GM12878 (cell line): Measurements from ENCODE around the gene SESN3.

ENCODE experiments used
- EP300 ChIP-seq, 2 experiments: fragments of 150-350 bp in 1 of 2; IDR thresholded peaks; 2 replicates each; pipeline ENCODE4 v1.6.1; 2011 to 2012; ENCODE audit warnings: low read depth in 2 of 2, low read length in 2 of 2, borderline replicate concordance in 1 of 2, improper control_type of control experiment in 1 of 2, inconsistent platforms in 1 of 2; ENCODE audit not compliant: control insufficient read depth in 1 of 2
- ESRRA ChIP-seq: IDR thresholded peaks from 2 replicates; pipeline ENCODE4 v1.6.1; 2012; ENCODE audit warnings: mild to moderate bottlenecking, low read length, improper control_type of control experiment
- EZH2 ChIP-seq: IDR thresholded peaks from 2 replicates; pipeline ENCODE4 v1.6.1; 2012; ENCODE audit warnings: low read depth, mild to moderate bottlenecking, control low read depth, inconsistent platforms, low read length, borderline replicate concordance; ENCODE audit not compliant: control insufficient read depth
- JUND ChIP-seq: IDR thresholded peaks from 2 replicates; pipeline ENCODE4 v1.6.1; 2012; ENCODE audit warnings: low read depth, mild to moderate bottlenecking, low read length, improper control_type of control experiment, moderate library complexity
- NFIC ChIP-seq: IDR thresholded peaks from 2 replicates; pipeline ENCODE4 v1.6.1; 2012; ENCODE audit warnings: low read depth, mild to moderate bottlenecking, inconsistent platforms, low read length, moderate library complexity
- POLR2A ChIP-seq: IDR thresholded peaks from 2 replicates; pipeline ENCODE4 v1.6.1; 2011; ENCODE audit warnings: low read depth, mild to moderate bottlenecking, low read length
- SP1 ChIP-seq: IDR thresholded peaks from one replicate; pipeline ENCODE4 v1.6.1; 2011; ENCODE audit warnings: low read depth, low read length
- YY1 ChIP-seq: IDR thresholded peaks from 2 replicates; pipeline ENCODE4 v1.6.1; 2011; ENCODE audit warnings: low read depth, mild to moderate bottlenecking, low read length
- ZNF384 ChIP-seq: IDR thresholded peaks from 2 replicates; pipeline ENCODE4 v1.6.1; 2012; ENCODE audit warnings: low read depth, mild to moderate bottlenecking, low read length, improper control_type of control experiment, borderline replicate concordance
- TF ChIP-seq, protein P1 (sequence below), 3 experiments: IDR thresholded peaks in 2 of 3; conservative IDR thresholded peaks in 1 of 3; 2 replicates each; pipeline ENCODE4 v1.5.1; 2011; ENCODE audit warnings: low read depth in 3 of 3, low read length in 3 of 3, mild to moderate bottlenecking in 3 of 3, control low read depth in 2 of 3, moderate library complexity in 2 of 3, inconsistent platforms in 1 of 3, mixed read lengths in 1 of 3; ENCODE audit not compliant: control insufficient read depth in 2 of 3, insufficient read depth in 1 of 3; ENCODE audit errors: extremely low read depth in 1 of 3
- TF ChIP-seq, protein P2 (sequence below): fragments of 450-650 bp; IDR thresholded peaks from 2 replicates; pipeline ENCODE4 v1.6.1; 2017; ENCODE audit warnings: mild to moderate bottlenecking, low read depth, inconsistent platforms; ENCODE audit not compliant: poor library complexity, severe bottlenecking
- TF ChIP-seq, protein P3 (sequence below): IDR thresholded peaks from 2 replicates; pipeline ENCODE4 v1.6.1; 2011; ENCODE audit warnings: low read depth, low read length, improper control_type of control experiment, borderline replicate concordance
- TF ChIP-seq, protein P4 (sequence below): IDR thresholded peaks from 2 replicates; pipeline ENCODE4 v1.6.1; 2011; ENCODE audit warnings: low read depth, mild to moderate bottlenecking, low read length, moderate library complexity, borderline replicate concordance; ENCODE audit errors: extremely low read depth

DNA sequence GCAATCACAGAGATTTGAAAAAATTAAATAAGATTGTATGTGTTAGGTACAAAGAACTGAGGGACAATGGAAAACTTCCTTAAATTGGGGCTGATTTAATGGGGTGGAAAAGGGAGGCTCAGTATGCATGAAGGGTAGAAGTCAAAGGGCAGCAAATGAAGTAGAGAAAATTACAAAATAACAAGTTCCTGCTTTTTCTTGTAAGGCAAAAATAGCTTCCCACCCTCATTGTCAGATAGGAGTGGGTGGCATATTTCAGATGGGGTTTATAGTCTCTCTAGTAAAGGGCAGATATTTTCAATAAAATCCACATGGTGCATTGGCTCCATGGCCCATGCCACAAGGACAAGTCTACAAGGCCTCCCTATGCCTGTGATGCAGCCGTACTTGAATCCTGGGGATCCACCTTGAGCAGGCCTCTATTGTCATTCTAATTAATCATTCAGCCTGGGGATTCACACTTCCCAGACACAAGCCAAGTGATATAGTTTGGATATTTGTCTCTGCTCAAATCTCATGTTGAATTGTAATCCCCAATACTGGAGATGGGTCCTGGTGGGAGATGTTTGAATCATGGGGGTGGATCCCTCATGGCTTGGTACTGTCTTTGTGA, 36.7 kb upstream of the SESN3 start:
- TF ChIP-seq, protein P1, sequence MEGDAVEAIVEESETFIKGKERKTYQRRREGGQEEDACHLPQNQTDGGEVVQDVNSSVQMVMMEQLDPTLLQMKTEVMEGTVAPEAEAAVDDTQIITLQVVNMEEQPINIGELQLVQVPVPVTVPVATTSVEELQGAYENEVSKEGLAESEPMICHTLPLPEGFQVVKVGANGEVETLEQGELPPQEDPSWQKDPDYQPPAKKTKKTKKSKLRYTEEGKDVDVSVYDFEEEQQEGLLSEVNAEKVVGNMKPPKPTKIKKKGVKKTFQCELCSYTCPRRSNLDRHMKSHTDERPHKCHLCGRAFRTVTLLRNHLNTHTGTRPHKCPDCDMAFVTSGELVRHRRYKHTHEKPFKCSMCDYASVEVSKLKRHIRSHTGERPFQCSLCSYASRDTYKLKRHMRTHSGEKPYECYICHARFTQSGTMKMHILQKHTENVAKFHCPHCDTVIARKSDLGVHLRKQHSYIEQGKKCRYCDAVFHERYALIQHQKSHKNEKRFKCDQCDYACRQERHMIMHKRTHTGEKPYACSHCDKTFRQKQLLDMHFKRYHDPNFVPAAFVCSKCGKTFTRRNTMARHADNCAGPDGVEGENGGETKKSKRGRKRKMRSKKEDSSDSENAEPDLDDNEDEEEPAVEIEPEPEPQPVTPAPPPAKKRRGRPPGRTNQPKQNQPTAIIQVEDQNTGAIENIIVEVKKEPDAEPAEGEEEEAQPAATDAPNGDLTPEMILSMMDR (IDR thresholded peaks at IDR 0.05 in 2 of 3, conservative IDR thresholded peaks at IDR 0.05 in 1 of 3; ENCODE audit: control insufficient read depth in 2 of 3, extremely low read depth in 1 of 3, insufficient read depth in 1 of 3, low read depth in 3 of 3, low read length in 3 of 3), result no peak
- TF ChIP-seq, protein P2, sequence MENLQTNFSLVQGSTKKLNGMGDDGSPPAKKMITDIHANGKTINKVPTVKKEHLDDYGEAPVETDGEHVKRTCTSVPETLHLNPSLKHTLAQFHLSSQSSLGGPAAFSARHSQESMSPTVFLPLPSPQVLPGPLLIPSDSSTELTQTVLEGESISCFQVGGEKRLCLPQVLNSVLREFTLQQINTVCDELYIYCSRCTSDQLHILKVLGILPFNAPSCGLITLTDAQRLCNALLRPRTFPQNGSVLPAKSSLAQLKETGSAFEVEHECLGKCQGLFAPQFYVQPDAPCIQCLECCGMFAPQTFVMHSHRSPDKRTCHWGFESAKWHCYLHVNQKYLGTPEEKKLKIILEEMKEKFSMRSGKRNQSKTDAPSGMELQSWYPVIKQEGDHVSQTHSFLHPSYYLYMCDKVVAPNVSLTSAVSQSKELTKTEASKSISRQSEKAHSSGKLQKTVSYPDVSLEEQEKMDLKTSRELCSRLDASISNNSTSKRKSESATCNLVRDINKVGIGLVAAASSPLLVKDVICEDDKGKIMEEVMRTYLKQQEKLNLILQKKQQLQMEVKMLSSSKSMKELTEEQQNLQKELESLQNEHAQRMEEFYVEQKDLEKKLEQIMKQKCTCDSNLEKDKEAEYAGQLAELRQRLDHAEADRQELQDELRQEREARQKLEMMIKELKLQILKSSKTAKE, result no peak
- TF ChIP-seq JUND (no peak), SP1 (no peak), ZNF384 (no peak), POLR2A (no peak), EZH2 (no peak), NFIC (no peak), YY1 (no peak), EP300 (IDR thresholded peaks at IDR 0.05; ENCODE audit: borderline replicate concordance in 1 of 2, control insufficient read depth in 1 of 2, low read depth in 2 of 2, low read length in 2 of 2) (no peak), ESRRA (no peak)
- TF ChIP-seq, protein P3, sequence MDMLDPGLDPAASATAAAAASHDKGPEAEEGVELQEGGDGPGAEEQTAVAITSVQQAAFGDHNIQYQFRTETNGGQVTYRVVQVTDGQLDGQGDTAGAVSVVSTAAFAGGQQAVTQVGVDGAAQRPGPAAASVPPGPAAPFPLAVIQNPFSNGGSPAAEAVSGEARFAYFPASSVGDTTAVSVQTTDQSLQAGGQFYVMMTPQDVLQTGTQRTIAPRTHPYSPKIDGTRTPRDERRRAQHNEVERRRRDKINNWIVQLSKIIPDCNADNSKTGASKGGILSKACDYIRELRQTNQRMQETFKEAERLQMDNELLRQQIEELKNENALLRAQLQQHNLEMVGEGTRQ, result no peak
- TF ChIP-seq, protein P4, sequence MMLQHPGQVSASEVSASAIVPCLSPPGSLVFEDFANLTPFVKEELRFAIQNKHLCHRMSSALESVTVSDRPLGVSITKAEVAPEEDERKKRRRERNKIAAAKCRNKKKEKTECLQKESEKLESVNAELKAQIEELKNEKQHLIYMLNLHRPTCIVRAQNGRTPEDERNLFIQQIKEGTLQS, result no peak
